GM18499 (cell line): Measurements from ENCODE around the gene SSPN.

Experiments used
- ATAC-seq: cut with Tn5 transposase; IDR thresholded peaks from one replicate; pipeline ENCODE4 v1.9.1; 2021; ENCODE audit warnings: moderate number of reproducible peaks; ENCODE audit not compliant: insufficient read depth, unreplicated experiment

The SSPN gene

GRCh38 chr12:26279908-26280307, 84.5 kb downstream of the SSPN start:
- ATAC-seq = no peak

GRCh38 chr12:26280869-26281268, 85.5 kb downstream of the SSPN start:
- ATAC-seq = no peak

DNA sequence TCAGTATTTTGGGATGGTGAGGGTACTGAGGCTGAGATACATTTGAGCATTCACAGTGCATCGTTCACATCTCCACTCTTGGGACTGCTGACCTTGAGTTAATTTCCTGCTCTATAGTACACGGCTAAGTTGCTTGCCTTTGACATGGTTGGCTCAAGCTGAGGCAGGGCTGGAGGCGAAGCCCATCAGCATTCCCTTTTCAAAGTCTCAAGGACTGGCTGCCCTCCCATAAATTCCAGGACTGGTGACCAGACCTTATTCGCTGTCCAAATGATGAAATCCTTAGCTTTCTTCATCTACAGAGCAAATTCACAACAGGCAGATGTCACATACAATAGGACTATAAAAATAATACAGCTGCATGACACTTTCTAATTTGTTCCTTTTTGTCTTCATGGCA, 85.9 kb downstream of the SSPN start:
- no peak for ATAC-seq

GRCh38 chr12:26282339-26282940, 87.1 kb downstream of the SSPN start:
- ATAC-seq = no peak

DNA sequence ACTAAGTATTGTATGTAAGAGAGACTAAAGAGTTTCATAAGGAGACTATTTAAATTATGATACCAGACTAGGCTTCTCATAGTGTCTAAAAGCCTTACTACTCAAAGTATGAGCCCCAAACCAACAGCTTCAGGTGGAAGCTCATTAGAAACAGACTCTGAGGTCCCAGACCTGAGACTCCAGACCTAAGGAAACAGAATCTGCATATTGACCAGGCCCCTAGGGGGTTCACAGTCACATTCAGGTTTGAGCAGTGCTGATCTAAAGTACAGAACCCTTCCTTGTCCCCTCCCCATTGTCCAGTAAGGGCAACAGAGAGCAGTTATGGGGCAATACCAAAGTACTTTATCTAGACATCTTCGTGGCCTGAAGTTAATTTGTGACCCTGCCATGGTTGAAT, 87.7 kb downstream of the SSPN start:
- ATAC-seq = no peak

GRCh38 chr12:26283617-26284016, 88.2 kb downstream of the SSPN start:
- no peak for ATAC-seq

DNA sequence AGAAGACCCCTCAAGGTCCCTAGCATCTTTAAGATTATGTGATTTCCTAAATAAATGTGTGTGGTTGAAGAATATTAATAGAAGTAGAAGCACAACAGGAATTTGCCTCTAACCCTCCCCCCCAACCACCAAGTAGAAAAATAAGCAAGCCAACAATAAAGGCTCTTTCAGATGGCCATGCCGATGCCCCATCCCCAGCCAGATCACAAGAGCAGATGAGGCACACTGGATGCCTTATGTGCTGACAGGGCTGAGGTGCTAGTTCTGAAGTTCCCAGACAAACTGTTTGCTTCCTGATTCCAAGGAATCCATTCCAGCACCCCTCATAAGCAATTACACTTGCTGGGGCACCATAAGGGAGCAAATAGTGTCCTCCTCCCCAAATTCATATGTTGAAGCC, 90.0 kb downstream of the SSPN start:
- no peak for ATAC-seq

DNA sequence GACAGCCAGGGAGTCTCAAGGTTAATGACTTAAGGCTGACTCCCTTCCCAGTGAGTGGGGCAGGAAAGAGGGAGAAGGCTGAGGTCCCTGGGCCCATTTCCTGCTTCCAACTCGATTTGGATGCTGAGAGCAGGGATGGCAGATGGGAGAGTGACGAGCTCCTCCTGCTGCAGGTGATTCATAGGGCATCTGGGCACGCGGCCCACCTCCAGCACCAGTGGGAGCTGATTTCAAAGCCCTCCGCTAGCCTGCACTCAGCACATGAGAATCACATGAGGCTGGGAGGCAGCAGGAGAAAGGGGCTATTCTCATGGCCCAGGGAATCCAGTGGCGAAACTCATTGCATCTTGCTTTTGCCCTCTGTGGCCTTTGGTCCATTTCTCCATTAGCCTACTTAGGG, 90.8 kb downstream of the SSPN start:
- ATAC-seq = no peak

- ATAC-seq = no peak
Measured at GRCh38 chr12:26287671-26288381, 92.5 kb downstream of the SSPN start.

DNA sequence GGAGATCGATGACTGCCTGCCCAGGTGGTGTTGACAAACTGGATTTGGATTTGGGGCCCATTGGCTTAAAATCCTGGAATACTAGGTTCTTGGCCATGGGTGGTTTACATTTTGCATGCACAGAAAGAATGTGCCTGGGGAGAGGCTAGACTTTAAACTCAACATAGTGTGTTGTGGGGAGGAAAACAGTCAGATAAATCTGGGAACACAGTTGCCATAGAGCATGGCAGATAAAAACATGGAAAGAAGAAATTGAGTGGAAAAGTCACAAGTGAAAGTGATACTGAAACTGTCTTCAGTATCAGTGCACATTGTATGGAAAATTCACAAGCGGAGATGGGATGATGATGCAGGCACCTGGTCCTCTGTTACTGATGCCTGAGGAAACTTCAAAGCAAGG, 95.2 kb downstream of the SSPN start:
- no peak for ATAC-seq

- no peak for ATAC-seq
Measured at GRCh38 chr12:26292596-26292995, 97.2 kb downstream of the SSPN start.

DNA sequence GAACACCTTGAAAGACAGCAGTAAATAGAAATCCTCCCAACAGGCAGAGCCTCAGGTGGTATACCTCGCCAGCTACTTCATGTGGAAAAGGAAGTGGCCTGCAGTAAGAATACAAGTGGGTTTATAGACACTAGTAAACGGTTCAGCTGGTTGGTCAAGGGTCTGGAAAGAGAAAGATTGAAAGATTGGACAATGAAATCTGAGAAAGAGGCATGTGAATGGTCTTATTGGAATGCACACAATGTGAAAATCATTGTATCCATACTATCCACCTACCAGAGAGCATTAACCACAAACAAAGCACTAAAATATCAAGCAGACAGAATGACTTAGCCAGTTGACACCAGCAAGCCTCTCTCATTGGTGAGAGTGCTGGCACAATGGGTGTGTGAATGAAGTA, 98.2 kb downstream of the SSPN start:
- no peak for ATAC-seq

DNA sequence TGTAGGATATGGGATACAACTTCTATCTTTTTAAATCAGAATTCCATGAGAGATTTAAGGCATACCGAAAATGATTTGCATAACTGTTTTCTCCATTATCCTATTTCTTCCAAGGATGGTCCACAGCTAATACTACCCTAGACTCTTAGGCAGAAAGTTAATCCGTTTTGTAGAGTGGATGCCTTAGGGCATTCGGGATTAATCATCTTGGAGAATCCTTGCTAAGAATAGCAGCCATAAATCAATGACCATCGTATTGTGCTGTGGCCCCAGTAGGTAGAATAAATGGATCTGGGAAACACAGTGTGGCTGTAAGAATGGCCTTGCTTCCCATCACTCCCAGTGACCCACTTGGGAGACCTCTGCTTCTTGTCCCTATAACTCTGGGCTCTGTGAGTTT, 99.6 kb downstream of the SSPN start:
- ATAC-seq = no peak

GRCh38 chr12:26297396-26298070, 102.2 kb downstream of the SSPN start:
- ATAC-seq = no peak

- peak; percentile 97 for ATAC-seq
Measured at GRCh38 chr12:26298785-26299621, 103.6 kb downstream of the SSPN start.

DNA sequence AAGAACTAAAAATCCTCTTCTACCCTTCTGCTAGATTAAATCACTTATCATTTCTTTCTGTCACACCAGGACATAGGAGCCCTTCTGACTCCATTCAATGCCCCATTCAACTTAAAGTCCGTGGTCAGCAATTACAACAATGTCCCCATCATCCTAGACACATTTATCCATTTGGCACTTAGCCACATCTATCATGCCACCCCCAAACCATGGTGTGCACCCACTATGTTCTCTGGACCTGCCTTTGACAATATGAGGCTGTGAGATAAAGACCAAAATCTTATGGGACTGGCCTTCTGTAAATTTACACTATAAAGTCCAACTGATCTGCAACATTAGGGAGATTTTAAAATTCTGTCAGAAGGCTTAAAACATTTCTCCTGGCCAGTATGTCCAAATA, 104.4 kb downstream of the SSPN start:
- no peak for ATAC-seq
